ENCODE measurements around the gene TRAPPC12.

Gene TRAPPC12

GRCh38 chr2:3379647-3380534 lies at the start of gene TRAPPC12:
TRAPPC12 (plus strand) TSS chr2:3379694; CDS start chr2:3387624, 7,930 bp downstream.
- peak; percentile 89 for DNase-seq

- DNase-seq: no peak
Observed at GRCh38 chr2:3332133-3332532, 47.4 kb upstream of the TRAPPC12 start.

- DNase-seq: no peak
Observed at GRCh38 chr2:3334392-3335345, 44.8 kb upstream of the TRAPPC12 start.

GRCh38 chr2:3336844-3337243 lies 42.6 kb upstream of the TRAPPC12 start:
- DNase-seq: no peak

- DNase-seq: no peak
Observed at GRCh38 chr2:3338340-3338739, 41.2 kb upstream of the TRAPPC12 start.

GRCh38 chr2:3340144-3340543 lies 39.4 kb upstream of the TRAPPC12 start:
- no peak for DNase-seq

- DNase-seq: no peak
Observed at GRCh38 chr2:3341336-3341735, 38.2 kb upstream of the TRAPPC12 start.

GRCh38 chr2:3342324-3342723 lies 37.2 kb upstream of the TRAPPC12 start:
- no peak for DNase-seq

- no peak for DNase-seq
Observed at GRCh38 chr2:3343012-3343411, 36.5 kb upstream of the TRAPPC12 start.

GRCh38 chr2:3344897-3345296 lies 34.6 kb upstream of the TRAPPC12 start:
- DNase-seq: no peak

GRCh38 chr2:3345621-3346020 lies 33.9 kb upstream of the TRAPPC12 start:
- DNase-seq: no peak

- DNase-seq: no peak
Observed at GRCh38 chr2:3348767-3349166, 30.7 kb upstream of the TRAPPC12 start.

GRCh38 chr2:3349211-3349693 lies 30.2 kb upstream of the TRAPPC12 start:
- no peak for DNase-seq

GRCh38 chr2:3354986-3355385 lies 24.5 kb upstream of the TRAPPC12 start:
- no peak for DNase-seq

- no peak for DNase-seq
Observed at GRCh38 chr2:3355951-3356569, 23.4 kb upstream of the TRAPPC12 start.

- no peak for DNase-seq
Observed at GRCh38 chr2:3356799-3357198, 22.7 kb upstream of the TRAPPC12 start.

- peak; percentile 49 for DNase-seq
Observed at GRCh38 chr2:3357446-3357845, 22.0 kb upstream of the TRAPPC12 start.

GRCh38 chr2:3357926-3358325 lies 21.6 kb upstream of the TRAPPC12 start:
- no peak for DNase-seq

GRCh38 chr2:3361518-3362389 lies 17.7 kb upstream of the TRAPPC12 start:
- DNase-seq: no peak

- DNase-seq: no peak
Observed at GRCh38 chr2:3365219-3365618, 14.3 kb upstream of the TRAPPC12 start.

GRCh38 chr2:3368261-3368722 lies 11.2 kb upstream of the TRAPPC12 start:
- no peak for DNase-seq

Data from inflammatory macrophage treated with lipopolysaccharide for 4 hours (primary cell).